ENCODE measurements around the gene CHST9. TPM values are rescaled to one million over a fixed set of nuclear protein-coding genes. Genes with fewer than 3 reads are reported as not detected.
"Not testable (repeated sequence)": the region's sequence is repeated elsewhere in the genome, so short reads cannot be mapped to it uniquely, and the experiment has no call there.

CHST9 gene
- total RNA-seq, 1 donor from 2014 or later: 2.0 TPM

- H3K4me3 ChIP-seq: no peak overlapping the region
- DNase-seq: no peak
- H3K4me1 ChIP-seq: no peaks in the 10 kb centered on the region
- no peaks in the 10 kb centered on the region for H3K27me3 ChIP-seq (ENCODE audit: low read depth)
- TF ChIP-seq CTCF (IDR thresholded peaks at IDR 0.05; ENCODE audit: borderline replicate concordance): no peak
- intact Hi-C loops (cut with micrococcal nuclease): no loop called here
- H3K36me3 ChIP-seq: no peaks in the 10 kb centered on the region
- no peaks in the 10 kb centered on the region for H3K9me3 ChIP-seq (replicated peaks)
- no peak overlapping the region for H3K27ac ChIP-seq (replicated peaks)
These were observed 207.3 kb downstream of the CHST9 start for GRCh38 chr18:26977781-26978180.

DNA sequence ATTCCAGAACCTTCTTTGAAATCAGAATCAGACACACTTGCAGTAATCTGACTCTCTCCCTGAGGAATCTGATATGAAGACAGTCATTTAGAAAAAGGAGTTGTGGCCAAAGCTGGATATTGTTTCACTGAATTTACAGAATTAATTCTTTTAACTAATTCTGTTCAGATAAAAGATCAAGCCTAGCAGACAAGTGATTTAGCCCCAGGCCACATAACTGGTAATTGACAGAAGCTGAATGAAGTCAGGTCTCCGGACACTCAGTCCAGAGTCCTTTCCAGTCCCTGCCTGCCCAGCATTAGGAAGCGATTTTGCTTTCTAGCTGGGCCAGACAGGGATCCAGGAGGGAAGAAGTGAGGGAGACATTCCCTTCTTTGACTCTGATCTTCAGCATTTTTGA is 208.9 kb downstream of the CHST9 start:
- DNase-seq: no peak
- intact Hi-C loops (cut with micrococcal nuclease): no loop called here
- Histone ChIP-seq H3K36me3 (no peaks in the 10 kb centered on the region), H3K27ac (replicated peaks) (no peak overlapping the region), H3K4me1 (no peaks in the 10 kb centered on the region), H3K27me3 (ENCODE audit: low read depth) (no peaks in the 10 kb centered on the region), H3K4me3 (no peak overlapping the region), H3K9me3 (replicated peaks) (no peaks in the 10 kb centered on the region)
- no peak for TF ChIP-seq CTCF (IDR thresholded peaks at IDR 0.05; ENCODE audit: borderline replicate concordance)

- H3K27ac ChIP-seq (replicated peaks); intact Hi-C loops (cut with micrococcal nuclease); H3K4me1 ChIP-seq; H3K36me3 ChIP-seq; H3K9me3 ChIP-seq (replicated peaks); H3K4me3 ChIP-seq; DNase-seq; H3K27me3 ChIP-seq (ENCODE audit: low read depth): not testable (repeated sequence)
These were observed 212.6 kb downstream of the CHST9 start for GRCh38 chr18:26972549-26972948.

DNA sequence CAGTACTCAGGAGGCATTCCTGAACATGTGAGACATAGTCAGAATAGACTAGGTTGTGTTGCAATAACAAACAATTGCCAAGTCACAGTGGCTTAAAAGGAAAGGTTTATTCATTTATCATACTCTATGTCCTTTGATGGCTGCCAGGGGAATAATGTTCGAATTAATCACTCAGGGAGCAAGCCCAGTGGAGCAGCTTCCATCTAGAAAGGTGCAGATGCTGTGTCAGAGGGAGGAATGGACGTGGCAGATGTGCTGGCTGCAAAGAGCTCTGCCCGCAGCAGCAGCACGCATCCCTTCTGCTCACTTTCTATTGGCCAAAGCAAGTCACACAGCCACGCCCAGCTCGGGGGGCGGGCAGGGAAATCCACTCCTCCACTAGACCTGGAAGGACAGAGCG is 213.7 kb downstream of the CHST9 start:
- Histone ChIP-seq H3K4me1 (no peaks in the 10 kb centered on the region), H3K4me3 (no peak overlapping the region), H3K9me3 (replicated peaks) (no peaks in the 10 kb centered on the region), H3K27me3 (ENCODE audit: low read depth) (no peaks in the 10 kb centered on the region), H3K36me3 (no peaks in the 10 kb centered on the region), H3K27ac (replicated peaks) (no peak overlapping the region)
- no peak for TF ChIP-seq CTCF (IDR thresholded peaks at IDR 0.05; ENCODE audit: borderline replicate concordance)
- DNase-seq: no peak
- intact Hi-C loops (cut with micrococcal nuclease): no loop called here

DNA sequence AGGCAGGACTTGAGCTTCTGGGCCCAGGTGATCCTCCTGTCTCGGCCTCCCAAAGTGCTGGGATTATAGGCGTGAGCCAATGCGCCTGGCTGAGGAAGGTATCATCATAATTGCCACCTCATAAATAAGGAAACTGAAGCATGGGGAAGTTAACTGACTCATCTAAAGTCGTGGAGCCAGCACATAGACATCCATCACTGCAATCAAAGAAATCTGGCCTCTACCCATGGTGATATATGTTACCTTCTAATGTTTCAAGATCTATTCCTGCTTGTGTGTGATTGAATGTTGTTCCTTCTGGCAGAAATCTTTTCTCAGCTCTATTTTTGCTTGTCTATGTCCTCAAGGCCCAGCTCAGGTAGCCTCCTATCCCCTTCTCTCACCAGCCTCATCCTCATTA is 214.5 kb downstream of the CHST9 start:
- H3K36me3 ChIP-seq: no peaks in the 10 kb centered on the region
- H3K4me3 ChIP-seq: no peak overlapping the region
- H3K27ac ChIP-seq (replicated peaks): no peak overlapping the region
- TF ChIP-seq CTCF (IDR thresholded peaks at IDR 0.05; ENCODE audit: borderline replicate concordance): no peak
- DNase-seq: no peak
- H3K9me3 ChIP-seq (replicated peaks): no peaks in the 10 kb centered on the region
- no peaks in the 10 kb centered on the region for H3K4me1 ChIP-seq
- H3K27me3 ChIP-seq (ENCODE audit: low read depth): no peaks in the 10 kb centered on the region
- intact Hi-C loops (cut with micrococcal nuclease): no loop called here

DNA sequence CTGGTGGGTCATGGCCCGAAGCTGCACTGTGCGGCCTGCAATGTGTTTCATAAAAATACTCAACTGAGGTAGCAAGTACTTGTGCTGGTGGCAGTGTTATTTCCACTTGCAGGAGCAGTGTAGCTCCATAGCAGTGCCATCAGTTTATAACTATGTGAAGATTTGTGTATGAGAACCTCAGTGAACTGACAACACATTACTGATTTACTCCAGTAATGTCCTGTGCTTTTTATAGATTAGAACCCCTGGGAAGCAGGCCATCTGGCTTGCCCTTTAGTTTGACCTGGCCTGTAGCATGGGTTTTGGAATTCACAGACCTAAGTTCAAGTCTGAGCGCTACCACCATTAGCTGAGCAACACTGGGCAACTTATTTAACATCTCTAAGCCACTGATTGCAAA is 219.9 kb downstream of the CHST9 start:
- H3K4me1 ChIP-seq: peaks cover 15% of the 10 kb centered on the region
- intact Hi-C loops (cut with micrococcal nuclease): no loop called here
- no peak for TF ChIP-seq CTCF (IDR thresholded peaks at IDR 0.05; ENCODE audit: borderline replicate concordance)
- H3K27me3 ChIP-seq (ENCODE audit: low read depth): no peaks in the 10 kb centered on the region
- no peak overlapping the region for H3K27ac ChIP-seq (replicated peaks)
- H3K4me3 ChIP-seq: no peak overlapping the region
- DNase-seq: no peak
- no peaks in the 10 kb centered on the region for H3K36me3 ChIP-seq
- H3K9me3 ChIP-seq (replicated peaks): no peaks in the 10 kb centered on the region

Data from left ventricle myocardium inferior (tissue), 1 donor.